Breast epithelium (tissue), 4 donors: Measurements from ENCODE around the gene RNF34. TPM values are rescaled to one million over a fixed set of nuclear protein-coding genes. Genes with fewer than 3 reads are reported as not detected.

Experiments used
- DNase-seq, 2 donors: peaks; one replicate each; pipeline ENCODE4 v3.0.0-alpha.2; 2019; ENCODE audit warnings: low spot score in 2 of 2
- H3K27ac ChIP-seq, 2 donors: fragments of 200-600 bp; sonication (generic) in 1 of 2; one replicate each; pipeline ENCODE4 v1.5.1; 2016 to 2019; ENCODE audit warnings: mild to moderate bottlenecking in 1 of 2
- H3K27me3 ChIP-seq, 2 donors: fragments of 200-600 bp; sonication (generic) in 1 of 2; one replicate each; pipeline versions ENCODE4 v1.5.1 to v1.6.0; 2017 to 2019; ENCODE audit warnings: control low read depth in 1 of 2, mild to moderate bottlenecking in 1 of 2
- H3K36me3 ChIP-seq: fragments of 200-600 bp; one replicate; pipeline ENCODE4 v1.5.1; 2019
- H3K4me1 ChIP-seq, 2 donors: fragments of 200-600 bp; sonication (generic); one replicate each; pipeline ENCODE4 v1.5.1; 2016 to 2019; ENCODE audit warnings: control low read depth in 1 of 2
- H3K4me3 ChIP-seq, 3 donors: fragments of 200-600 bp; sonication (generic); 1 replicate in 2 of 3; 2 replicates in 1 of 3; pipeline ENCODE4 v1.5.1; 2016 to 2019; ENCODE audit warnings: mild to moderate bottlenecking in 3 of 3, moderate library complexity in 2 of 3
- H3K9me3 ChIP-seq, 2 donors: fragments of 200-600 bp; sonication (generic) in 1 of 2; one replicate each; pipeline ENCODE4 v1.5.1; 2016 to 2019; ENCODE audit warnings: control low read depth in 1 of 2
- POLR2A ChIP-seq: fragments of 450-650 bp; IDR thresholded peaks from one replicate; pipeline ENCODE4 v1.6.1; 2016; ENCODE audit warnings: antibody characterized with exemption, mild to moderate bottlenecking, moderate library complexity
- POLR2AphosphoS5 ChIP-seq, 3 donors: sonication (generic); formaldehyde crosslinking; IDR thresholded peaks; one replicate each; pipeline ENCODE4 v1.6.1; 2017; ENCODE audit warnings: antibody characterized with exemption in 3 of 3
- intact Hi-C: fragments of 100-400 bp; cut with DNase I; formaldehyde crosslinking; loops from one replicate; pipeline ENCODE4 v1.15.1; 2023; ENCODE audit warnings: low total_unique reads
- total RNA-seq, 3 donors: library from RNA; depleted of rRNA; stranded (reverse); fragments of >200 nt; gene quantifications; one replicate each; pipeline ENCODE4 v1.1.0, GENCODE V29; 2016
- TF ChIP-seq, protein P1 (sequence below), 3 donors: fragments of 450-650 bp; IDR thresholded peaks; one replicate each; pipeline ENCODE4 v1.5.1; 2016 to 2017; ENCODE audit warnings: antibody characterized with exemption in 3 of 3, mild to moderate bottlenecking in 3 of 3, moderate library complexity in 3 of 3

Gene RNF34
- total RNA-seq, 3 donors from 2014 or later, result 32.4 to 47.3 (median 45.1) TPM

DNA sequence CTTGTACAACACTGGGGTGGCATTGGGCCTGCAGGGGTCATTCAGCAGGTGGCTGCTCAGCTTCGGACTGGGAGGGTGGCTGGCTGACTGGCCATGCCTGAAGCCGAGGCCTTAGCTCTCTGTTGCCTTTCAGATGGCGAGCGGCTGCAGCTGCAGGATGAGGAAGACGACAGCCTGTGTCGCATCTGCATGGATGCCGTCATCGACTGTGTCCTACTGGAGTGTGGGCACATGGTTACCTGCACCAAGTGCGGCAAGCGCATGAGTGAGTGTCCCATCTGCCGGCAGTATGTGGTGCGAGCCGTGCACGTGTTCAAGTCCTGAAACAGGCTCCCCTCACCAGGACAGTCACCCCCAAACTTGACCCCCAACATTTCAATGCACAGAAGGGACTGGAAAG, 23.3 kb downstream of the RNF34 start:
- H3K4me1 ChIP-seq, result no peaks in the 10 kb centered on the region
- TF ChIP-seq POLR2A, result no peak
- TF ChIP-seq POLR2AphosphoS5 (IDR thresholded peaks at IDR 0.05), result no peak
- TF ChIP-seq, protein P1, sequence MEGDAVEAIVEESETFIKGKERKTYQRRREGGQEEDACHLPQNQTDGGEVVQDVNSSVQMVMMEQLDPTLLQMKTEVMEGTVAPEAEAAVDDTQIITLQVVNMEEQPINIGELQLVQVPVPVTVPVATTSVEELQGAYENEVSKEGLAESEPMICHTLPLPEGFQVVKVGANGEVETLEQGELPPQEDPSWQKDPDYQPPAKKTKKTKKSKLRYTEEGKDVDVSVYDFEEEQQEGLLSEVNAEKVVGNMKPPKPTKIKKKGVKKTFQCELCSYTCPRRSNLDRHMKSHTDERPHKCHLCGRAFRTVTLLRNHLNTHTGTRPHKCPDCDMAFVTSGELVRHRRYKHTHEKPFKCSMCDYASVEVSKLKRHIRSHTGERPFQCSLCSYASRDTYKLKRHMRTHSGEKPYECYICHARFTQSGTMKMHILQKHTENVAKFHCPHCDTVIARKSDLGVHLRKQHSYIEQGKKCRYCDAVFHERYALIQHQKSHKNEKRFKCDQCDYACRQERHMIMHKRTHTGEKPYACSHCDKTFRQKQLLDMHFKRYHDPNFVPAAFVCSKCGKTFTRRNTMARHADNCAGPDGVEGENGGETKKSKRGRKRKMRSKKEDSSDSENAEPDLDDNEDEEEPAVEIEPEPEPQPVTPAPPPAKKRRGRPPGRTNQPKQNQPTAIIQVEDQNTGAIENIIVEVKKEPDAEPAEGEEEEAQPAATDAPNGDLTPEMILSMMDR (IDR thresholded peaks at IDR 0.05), result no peak
- no peak overlapping the region for H3K4me3 ChIP-seq
- no peak for DNase-seq
- peaks cover 5% of the 10 kb centered on the region for H3K36me3 ChIP-seq
- no peaks in the 10 kb centered on the region for H3K27me3 ChIP-seq
- intact Hi-C loops, result no loop called here
- H3K9me3 ChIP-seq, result no peaks in the 10 kb centered on the region
- no peak overlapping the region for H3K27ac ChIP-seq

DNA sequence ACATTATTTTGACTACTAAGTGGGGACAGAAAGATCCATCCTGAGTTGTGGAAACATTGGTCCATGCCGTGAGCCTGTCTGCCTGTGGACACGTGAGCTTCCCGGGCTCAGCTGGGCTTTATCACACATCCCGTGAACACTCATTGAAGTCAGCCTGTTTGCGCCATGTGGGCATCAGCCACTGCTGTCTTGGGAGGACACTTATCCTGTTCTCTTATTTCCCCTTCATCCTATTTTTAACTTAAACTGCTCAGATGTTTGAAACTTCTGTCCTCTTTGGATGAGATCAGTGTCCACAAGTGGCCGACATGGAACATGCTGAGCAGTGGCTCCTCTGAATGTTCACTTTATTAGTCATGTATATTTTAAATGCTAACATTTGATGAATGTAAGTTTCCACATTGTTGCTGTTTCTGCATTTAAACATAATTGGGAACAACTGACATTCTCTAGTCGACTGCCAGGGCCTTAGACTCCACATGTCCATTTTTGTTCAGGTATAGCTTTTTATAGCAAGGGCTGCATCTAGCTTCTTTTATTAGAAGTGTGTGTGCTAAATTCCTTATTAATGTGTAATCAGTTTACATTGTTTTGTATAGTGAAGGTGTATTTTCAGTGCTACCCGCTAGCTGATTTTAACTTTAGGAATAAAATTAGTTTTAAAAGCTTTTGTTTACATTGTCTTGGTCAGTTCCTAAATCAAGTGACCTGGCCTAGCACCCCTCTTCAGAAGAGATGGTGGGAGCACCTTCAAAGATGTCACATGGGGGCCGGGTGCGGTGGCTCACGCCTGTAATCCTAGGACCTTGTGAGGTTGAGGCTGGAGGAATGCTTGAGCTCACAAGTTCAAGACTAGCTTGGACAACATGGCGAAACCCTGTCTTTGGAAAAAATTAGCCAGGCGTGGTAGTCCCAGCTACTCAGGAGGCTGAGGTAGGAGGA, 24.0 kb downstream of the RNF34 start:
- Histone ChIP-seq H3K4me1 (no peaks in the 10 kb centered on the region), H3K27ac (no peak overlapping the region), H3K27me3 (no peaks in the 10 kb centered on the region), H3K9me3 (no peaks in the 10 kb centered on the region), H3K36me3 (peaks cover 5% of the 10 kb centered on the region), H3K4me3 (no peak overlapping the region)
- TF ChIP-seq POLR2AphosphoS5 (IDR thresholded peaks at IDR 0.05) (no peak), POLR2A (no peak)
- TF ChIP-seq, protein P1 (IDR thresholded peaks at IDR 0.05), result no peak
- no peak for DNase-seq
- intact Hi-C loops, result no loop called here

DNA sequence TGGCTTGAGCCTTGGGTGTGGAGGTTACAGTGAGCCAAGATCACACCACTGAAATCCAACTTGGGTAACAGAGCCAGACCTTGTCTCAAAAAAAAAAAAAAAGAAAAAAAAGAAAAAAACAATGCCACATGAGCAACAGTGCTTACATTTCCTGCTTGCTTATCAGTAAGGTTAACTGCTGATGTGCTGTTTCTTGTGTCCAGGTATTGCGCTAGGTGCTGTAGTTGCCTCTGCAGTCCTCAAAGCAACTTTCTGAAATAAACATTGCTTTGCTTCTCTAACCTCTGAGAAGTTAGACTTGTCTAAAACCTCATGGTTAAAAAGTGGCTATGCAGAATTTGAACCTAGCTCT, 24.7 kb downstream of the RNF34 start:
- Histone ChIP-seq H3K27me3 (no peaks in the 10 kb centered on the region), H3K36me3 (peaks cover 5% of the 10 kb centered on the region), H3K4me1 (no peaks in the 10 kb centered on the region), H3K4me3 (no peak overlapping the region), H3K27ac (no peak overlapping the region), H3K9me3 (no peaks in the 10 kb centered on the region)
- no peak for DNase-seq
- intact Hi-C loops, result no loop called here
- TF ChIP-seq POLR2A (no peak), POLR2AphosphoS5 (IDR thresholded peaks at IDR 0.05) (no peak)
- TF ChIP-seq, protein P1 (IDR thresholded peaks at IDR 0.05), result no peak

DNA sequence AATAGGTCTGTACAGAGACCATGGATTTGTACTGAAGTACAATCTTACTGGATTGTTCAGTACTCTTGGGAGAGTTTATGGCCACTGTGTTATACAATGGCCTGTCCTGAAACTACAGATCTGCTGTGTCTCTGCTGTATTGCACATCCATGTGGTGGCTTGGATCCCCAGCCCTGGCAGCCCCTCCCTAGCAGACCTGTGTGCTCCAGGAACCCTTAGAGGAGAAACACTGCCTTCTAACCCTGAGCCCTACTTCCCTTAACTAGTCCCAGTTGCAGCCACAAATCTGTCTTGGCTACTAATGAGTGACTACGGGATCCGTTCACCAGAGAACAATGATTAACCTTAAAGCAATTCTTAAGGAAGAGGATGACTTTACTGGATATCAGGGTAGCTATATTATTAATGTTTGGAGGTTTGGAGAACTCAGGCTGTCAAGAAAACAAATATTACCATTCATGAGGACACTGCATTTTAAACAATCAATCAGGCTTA, 27.7 kb downstream of the RNF34 start:
- H3K4me1 ChIP-seq, result no peaks in the 10 kb centered on the region
- H3K9me3 ChIP-seq, result no peaks in the 10 kb centered on the region
- DNase-seq, result no peak
- peaks cover 3% of the 10 kb centered on the region for H3K36me3 ChIP-seq
- no peak overlapping the region for H3K27ac ChIP-seq
- H3K4me3 ChIP-seq, result no peak overlapping the region
- intact Hi-C loops, result no loop called here
- TF ChIP-seq POLR2AphosphoS5 (IDR thresholded peaks at IDR 0.05) (no peak), POLR2A (no peak)
- TF ChIP-seq, protein P1 (IDR thresholded peaks at IDR 0.05), result no peak
- no peaks in the 10 kb centered on the region for H3K27me3 ChIP-seq

DNA sequence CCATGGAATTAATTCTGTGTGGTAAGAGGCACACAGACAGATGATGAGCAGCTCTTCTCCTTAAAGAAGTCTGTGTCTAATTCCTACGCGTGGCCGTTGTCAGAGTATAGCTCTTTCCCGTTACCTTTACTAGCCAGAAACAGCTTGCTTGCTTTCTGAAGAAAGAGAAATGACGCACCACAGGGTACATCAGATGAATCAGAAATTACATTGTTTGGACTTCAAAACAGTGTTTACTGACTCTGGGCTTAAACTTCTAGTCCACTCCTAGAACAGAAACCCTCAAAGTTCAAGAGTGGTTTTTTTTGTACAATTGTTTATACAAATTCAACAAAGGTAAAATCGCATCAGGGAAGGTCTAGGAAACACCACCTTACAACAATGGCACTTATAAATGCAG, 29.0 kb downstream of the RNF34 start:
- TF ChIP-seq POLR2AphosphoS5 (IDR thresholded peaks at IDR 0.05) (no peak), POLR2A (no peak)
- TF ChIP-seq, protein P1 (IDR thresholded peaks at IDR 0.05), result no peak
- H3K9me3 ChIP-seq, result no peaks in the 10 kb centered on the region
- no peak overlapping the region for H3K4me3 ChIP-seq
- intact Hi-C loops, result no loop called here
- no peaks in the 10 kb centered on the region for H3K27me3 ChIP-seq
- no peak for DNase-seq
- no peaks in the 10 kb centered on the region for H3K36me3 ChIP-seq
- no peaks in the 10 kb centered on the region for H3K4me1 ChIP-seq
- no peak overlapping the region for H3K27ac ChIP-seq
